Activated T-cell treated with anti-CD3 and anti-CD28 coated beads, Interleukin-2, amount 50 U/mL, for 72 hours (primary cell): ENCODE data around the gene SLC15A5. TPM values are rescaled to one million over a fixed set of nuclear protein-coding genes. Genes with fewer than 3 reads are reported as not detected.

Source experiments
- ATAC-seq, 2 donors: fragments of 150-1000 bp; cut with Tn5 transposase; replicated peaks in 1 of 2; 2 replicates each; pipeline ENCODE4 v1.10.0; 2021; ENCODE audit warnings: moderate library complexity in 2 of 2, mild to moderate bottlenecking in 1 of 2
- DNase-seq, 2 donors: peaks; one replicate each; pipeline ENCODE4 v3.0.0; 2021 to 2022; ENCODE audit warnings: mixed read lengths in 1 of 2
- H3K27ac Mint-ChIP-seq: one replicate; pipeline ENCODE4 v1.8.0; 2022; ENCODE audit warnings: mild to moderate bottlenecking, moderate library complexity, mixed read lengths
- H3K27me3 Mint-ChIP-seq: one replicate; pipeline ENCODE4 v1.8.0; 2022; ENCODE audit warnings: low read depth, mixed read lengths
- H3K36me3 Mint-ChIP-seq, 2 donors: one replicate each; pipeline ENCODE4 v1.8.0; 2022; ENCODE audit warnings: mixed read lengths in 2 of 2, mild to moderate bottlenecking in 1 of 2; ENCODE audit not compliant: insufficient read depth in 2 of 2
- H3K4me1 Mint-ChIP-seq: one replicate; pipeline ENCODE4 v1.8.0; 2022; ENCODE audit warnings: low read depth, mixed read lengths
- H3K4me3 Mint-ChIP-seq, 2 donors: one replicate each; pipeline ENCODE4 v1.8.0; 2022; ENCODE audit warnings: mild to moderate bottlenecking in 2 of 2, mixed read lengths in 2 of 2, moderate library complexity in 2 of 2
- H3K9me3 Mint-ChIP-seq, 2 donors: one replicate each; pipeline ENCODE4 v1.8.0; 2022; ENCODE audit warnings: mixed read lengths in 2 of 2
- total RNA-seq, 2 donors: library from RNA; stranded (reverse); gene quantifications; one replicate each; pipeline ENCODE4 v1.2.3, GENCODE V29; 2022

Gene SLC15A5
- total RNA-seq, 2 donors from 2014 or later, result not detected

DNA sequence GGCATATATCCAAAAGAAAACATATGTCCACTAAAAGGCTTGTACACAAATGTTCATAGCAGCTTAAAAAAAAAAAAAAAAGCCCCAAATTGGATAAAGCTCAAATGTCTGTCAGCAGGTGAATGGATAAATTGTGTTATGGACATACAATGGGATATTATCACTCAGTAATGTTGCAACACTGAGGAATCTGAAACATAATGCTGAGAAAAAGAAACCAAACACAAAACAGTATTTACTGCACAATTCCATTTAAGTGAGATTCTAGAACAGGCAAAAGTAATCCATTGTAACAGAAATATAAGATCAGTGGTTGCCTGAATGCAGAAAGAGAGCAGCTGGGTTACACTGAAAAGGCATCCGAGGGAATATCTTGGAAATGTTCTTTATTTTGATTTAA lies 117.9 kb downstream of the SLC15A5 start:
- DNase-seq, result no peak
- Mint-ChIP-seq H3K27ac (no peak overlapping the region), H3K36me3 (no peaks in the 10 kb centered on the region), H3K4me1 (no peaks in the 10 kb centered on the region), H3K9me3 (peaks cover 0 to 2% of the 10 kb centered on the region in 2 donors), H3K4me3 (no peak overlapping the region), H3K27me3 (no peaks in the 10 kb centered on the region)
- ATAC-seq, result no peak

DNA sequence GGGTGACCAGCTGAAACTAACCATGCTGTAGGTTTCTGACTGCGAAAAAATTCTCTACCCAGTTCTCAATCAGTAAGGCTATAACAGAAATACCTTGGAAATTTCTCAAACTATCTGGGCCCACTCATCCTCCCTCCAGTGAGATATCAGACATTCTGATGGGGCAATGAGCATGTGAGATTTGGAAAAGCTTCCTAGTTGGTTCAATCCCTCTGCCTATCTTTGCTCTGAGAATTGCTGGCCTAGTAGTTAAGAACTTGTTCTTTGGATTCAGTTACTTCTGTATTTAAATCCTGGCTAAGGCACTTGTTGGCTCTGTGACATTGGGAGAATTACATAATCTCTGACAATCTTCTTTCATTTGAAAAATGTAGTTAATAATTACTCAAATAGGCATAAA lies 119.4 kb downstream of the SLC15A5 start:
- no peak for DNase-seq
- Mint-ChIP-seq H3K9me3 (peaks cover 0 to 2% of the 10 kb centered on the region in 2 donors), H3K27ac (no peak overlapping the region), H3K4me1 (no peaks in the 10 kb centered on the region), H3K27me3 (no peaks in the 10 kb centered on the region), H3K4me3 (no peak overlapping the region), H3K36me3 (no peaks in the 10 kb centered on the region)
- no peak for ATAC-seq

DNA sequence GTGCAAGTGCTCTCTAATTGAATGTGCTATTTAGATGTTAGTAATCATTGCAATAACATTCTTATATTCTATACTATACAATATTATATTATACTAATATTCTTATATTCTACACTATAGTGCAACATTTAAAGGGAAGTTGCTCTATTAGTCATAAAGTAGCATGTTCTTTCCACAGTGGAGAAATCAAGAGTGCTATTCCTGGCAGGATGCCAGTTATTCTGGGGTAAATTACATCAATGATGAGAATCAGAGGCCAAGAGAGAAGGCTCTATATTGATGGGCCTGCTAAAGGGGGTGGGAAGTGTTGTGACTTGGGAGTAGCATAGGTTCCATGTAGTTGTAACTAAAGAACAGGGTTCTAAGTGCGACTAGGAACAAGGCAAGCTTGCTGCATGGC lies 121.5 kb downstream of the SLC15A5 start:
- peaks cover 0 to 2% of the 10 kb centered on the region in 2 donors for H3K9me3 Mint-ChIP-seq
- H3K27me3 Mint-ChIP-seq, result no peaks in the 10 kb centered on the region
- H3K27ac Mint-ChIP-seq, result no peak overlapping the region
- no peaks in the 10 kb centered on the region for H3K4me1 Mint-ChIP-seq
- no peaks in the 10 kb centered on the region for H3K36me3 Mint-ChIP-seq
- H3K4me3 Mint-ChIP-seq, result no peak overlapping the region
- no peak for ATAC-seq
- DNase-seq, result no peak

DNA sequence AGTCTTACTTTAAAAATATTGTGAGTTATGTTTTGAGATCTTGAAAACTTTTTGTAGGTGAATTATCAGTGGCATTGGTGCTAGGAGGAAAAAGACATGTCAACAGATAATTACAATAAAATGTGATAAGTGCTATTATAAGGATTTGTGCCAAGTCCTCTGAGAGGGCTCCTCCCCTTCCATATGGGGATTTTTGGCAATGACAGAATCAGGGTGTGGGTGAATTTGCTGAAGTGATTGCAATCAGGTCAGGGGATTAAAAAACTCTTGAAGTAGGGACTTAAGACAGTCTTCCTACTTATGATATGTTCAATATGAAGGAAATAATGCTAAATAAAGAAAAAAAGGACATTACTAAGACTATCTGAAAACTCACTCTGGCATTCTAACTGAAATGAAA lies 122.5 kb downstream of the SLC15A5 start:
- Mint-ChIP-seq H3K27me3 (no peaks in the 10 kb centered on the region), H3K9me3 (peaks cover 0 to 2% of the 10 kb centered on the region in 2 donors), H3K4me1 (no peaks in the 10 kb centered on the region), H3K27ac (no peak overlapping the region), H3K4me3 (no peak overlapping the region), H3K36me3 (no peaks in the 10 kb centered on the region)
- ATAC-seq, result no peak
- no peak for DNase-seq

DNA sequence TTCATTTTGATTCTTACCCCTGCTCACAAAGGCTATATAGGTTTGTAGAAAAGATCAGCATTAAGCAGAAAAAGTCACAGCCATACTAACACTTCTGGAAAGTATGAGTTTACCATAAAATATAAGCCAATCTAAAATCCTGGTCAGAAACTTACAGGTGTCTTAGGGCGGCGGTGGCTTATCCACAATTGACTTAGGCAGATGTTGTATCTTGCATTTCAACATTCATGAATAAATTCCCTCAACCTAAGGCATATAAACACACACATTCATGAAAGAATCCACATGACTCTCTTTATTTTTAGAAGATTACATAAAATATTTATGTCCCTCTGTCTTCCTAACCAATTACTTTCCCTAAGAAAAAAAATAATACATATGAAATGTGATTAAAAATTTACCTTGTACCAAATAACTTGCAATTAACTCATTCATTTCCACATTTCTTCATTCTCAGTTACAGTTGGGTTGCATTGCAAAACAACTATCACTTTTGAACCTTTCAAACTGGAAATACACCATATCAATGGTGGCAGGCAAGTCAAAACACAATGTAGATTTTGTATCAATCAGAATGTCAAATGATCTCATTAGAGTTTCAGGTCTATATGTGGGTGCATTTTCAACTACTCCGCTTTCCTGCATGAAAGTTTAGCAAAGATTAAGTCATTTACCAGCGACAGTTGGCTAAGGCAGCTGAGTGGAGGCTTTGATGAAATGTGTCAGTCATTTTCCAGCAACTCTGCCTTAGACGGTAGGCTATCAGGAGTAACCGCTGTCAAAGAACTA lies 124.4 kb downstream of the SLC15A5 start:
- H3K9me3 Mint-ChIP-seq, result no peaks in the 10 kb centered on the region
- ATAC-seq, result no peak
- H3K27me3 Mint-ChIP-seq, result no peaks in the 10 kb centered on the region
- H3K36me3 Mint-ChIP-seq, result no peaks in the 10 kb centered on the region
- no peak overlapping the region for H3K4me3 Mint-ChIP-seq
- no peaks in the 10 kb centered on the region for H3K4me1 Mint-ChIP-seq
- no peak for DNase-seq
- no peak overlapping the region for H3K27ac Mint-ChIP-seq

DNA sequence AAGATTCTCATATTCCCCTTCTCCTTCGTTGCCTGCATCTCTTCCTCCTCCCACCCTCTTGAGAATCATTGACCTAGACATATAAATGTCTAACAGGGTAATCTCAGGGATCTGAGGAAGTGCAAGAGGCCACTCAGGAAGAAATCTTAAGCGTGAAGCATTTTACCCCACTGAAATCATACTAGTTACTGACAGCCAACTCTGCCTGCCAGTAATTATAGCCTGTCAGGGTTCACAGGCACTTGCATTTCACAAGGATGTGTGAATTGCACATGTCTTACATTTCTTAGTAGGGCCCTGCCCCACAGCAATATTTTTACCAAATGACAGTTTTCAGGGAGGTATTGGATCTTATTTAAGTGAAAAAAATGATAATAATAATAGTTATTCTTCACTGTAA lies 127.2 kb downstream of the SLC15A5 start:
- H3K4me1 Mint-ChIP-seq, result no peaks in the 10 kb centered on the region
- DNase-seq, result no peak
- no peaks in the 10 kb centered on the region for H3K36me3 Mint-ChIP-seq
- H3K27ac Mint-ChIP-seq, result no peak overlapping the region
- ATAC-seq, result no peak
- peaks cover 0 to 2% of the 10 kb centered on the region in 2 donors for H3K9me3 Mint-ChIP-seq
- H3K4me3 Mint-ChIP-seq, result no peak overlapping the region
- no peaks in the 10 kb centered on the region for H3K27me3 Mint-ChIP-seq

DNA sequence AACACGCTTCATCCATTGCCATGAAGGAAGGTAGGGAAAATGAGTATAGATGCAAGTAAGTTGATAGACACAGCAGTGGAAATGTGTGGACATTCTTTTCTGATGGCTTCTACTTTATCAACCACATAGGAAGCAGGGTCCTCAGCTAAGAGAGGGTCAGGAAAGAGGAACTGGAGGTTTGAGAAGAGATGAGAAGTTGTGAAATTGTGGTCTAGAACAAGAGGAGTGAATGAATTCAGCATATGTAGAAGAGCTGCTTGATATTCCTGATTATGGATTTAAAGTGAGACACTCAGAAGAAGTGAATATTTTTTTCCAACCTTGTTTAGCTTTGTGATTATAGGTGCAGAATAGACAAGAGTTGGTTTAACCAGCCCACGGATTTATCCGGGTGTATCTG lies 128.5 kb downstream of the SLC15A5 start:
- Mint-ChIP-seq H3K4me3 (no peak overlapping the region), H3K27me3 (no peaks in the 10 kb centered on the region), H3K36me3 (no peaks in the 10 kb centered on the region), H3K4me1 (no peaks in the 10 kb centered on the region), H3K9me3 (peaks cover 0 to 2% of the 10 kb centered on the region in 2 donors), H3K27ac (no peak overlapping the region)
- ATAC-seq, result no peak
- DNase-seq, result no peak

Other genes starting within 250 kb of the SLC15A5 start
- not detected for gene MGST1, start 70.0 kb upstream of the SLC15A5 start, total RNA-seq